Neural cell (in vitro differentiated cells): ENCODE results near the gene LTBP1.

Experiments
- CTCF ChIP-seq: fragments of 450-650 bp; IDR thresholded peaks from 2 replicates; pipeline ENCODE4 v1.5.1; 2014; ENCODE audit warnings: antibody characterized with exemption, mild to moderate bottlenecking, moderate library complexity; ENCODE audit not compliant: poor library complexity, severe bottlenecking
- EP300 ChIP-seq: fragments of 450-650 bp; conservative IDR thresholded peaks from 2 replicates; pipeline ENCODE4 v1.6.1; 2014; ENCODE audit warnings: antibody characterized with exemption, mild to moderate bottlenecking, moderate library complexity; ENCODE audit not compliant: poor library complexity, severe bottlenecking
- EZH2 ChIP-seq: fragments of 200-600, 300-800 bp; shearing (Covaris generic), sonication (generic); IDR thresholded peaks from 2 replicates; pipeline ENCODE4 v1.6.1; 2014; ENCODE audit warnings: antibody characterized with exemption, low read length, borderline replicate concordance, mild to moderate bottlenecking; ENCODE audit not compliant: insufficient read depth, poor library complexity, severe bottlenecking
- MXI1 ChIP-seq: fragments of 450-650 bp; conservative IDR thresholded peaks from 2 replicates; pipeline ENCODE4 v1.6.1; 2014; ENCODE audit warnings: antibody characterized with exemption, mild to moderate bottlenecking; ENCODE audit not compliant: poor library complexity, severe bottlenecking
- POLR2AphosphoS5 ChIP-seq: IDR thresholded peaks from 2 replicates; pipeline ENCODE4 v1.6.1; 2012
- RAD21 ChIP-seq: fragments of 450-650 bp; conservative IDR thresholded peaks from 2 replicates; pipeline ENCODE4 v1.6.1; 2014; ENCODE audit warnings: antibody characterized with exemption, mild to moderate bottlenecking, moderate library complexity
- REST ChIP-seq: IDR thresholded peaks from 2 replicates; pipeline ENCODE4 v1.6.1; 2012; ENCODE audit warnings: borderline replicate concordance
- SMC3 ChIP-seq: fragments of 450-650 bp; conservative IDR thresholded peaks from 2 replicates; pipeline ENCODE4 v1.6.1; 2014; ENCODE audit warnings: antibody characterized with exemption, mild to moderate bottlenecking, moderate library complexity; ENCODE audit not compliant: poor library complexity

- no peak for TF ChIP-seq POLR2AphosphoS5
- TF ChIP-seq CTCF: no peak
- TF ChIP-seq EZH2: no peak
- no peak for TF ChIP-seq RAD21
- TF ChIP-seq EP300: no peak
- no peak for TF ChIP-seq REST
- TF ChIP-seq MXI1: no peak
- TF ChIP-seq SMC3: no peak
These were observed 387.3 kb downstream of the LTBP1 start for GRCh38 chr2:33334083-33334482.
